DOHH2 (cell line): Measurements from ENCODE around the gene FREM2.

Experiments used
- CTCF ChIP-seq: fragments of 200-600 bp; sonication (generic); IDR thresholded peaks from one replicate; pipeline ENCODE4 v1.5.1; 2014; ENCODE audit warnings: antibody characterized with exemption, mild to moderate bottlenecking, low read depth, low read length; ENCODE audit not compliant: poor library complexity, severe bottlenecking
- EZH2phosphoT487 ChIP-seq: fragments of 200-600 bp; sonication (generic); IDR thresholded peaks from 2 replicates; pipeline ENCODE4 v1.6.1; 2017; ENCODE audit warnings: borderline replicate concordance, mild to moderate bottlenecking, antibody characterized with exemption, low read length, moderate library complexity, mixed read lengths

GRCh38 chr13:38804061-38804460 lies 117.2 kb downstream of the FREM2 start:
- TF ChIP-seq CTCF = no peak
- no peak for TF ChIP-seq EZH2phosphoT487
